Measurements from ENCODE around the gene FBXL13.

FBXL13 gene

DNA sequence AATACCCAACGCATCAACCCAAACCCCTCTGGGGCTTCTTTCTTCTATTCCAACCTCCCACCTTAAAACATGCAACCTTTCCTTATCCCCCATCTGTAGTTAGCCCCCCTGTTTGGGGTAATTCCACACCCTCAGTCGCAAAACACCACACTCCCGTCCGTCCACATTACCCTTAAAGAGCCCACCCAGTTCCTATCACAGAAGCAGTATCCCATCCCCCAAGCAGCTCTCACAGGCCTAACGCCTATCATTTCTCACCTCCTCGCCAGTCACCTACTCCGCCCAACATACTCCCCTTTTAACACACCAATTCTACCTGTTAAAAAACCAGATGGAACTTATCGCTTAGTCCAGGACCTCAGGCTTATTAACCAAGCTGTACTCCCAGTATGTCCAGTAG is 98.1 kb downstream of the FBXL13 start:
- Histone ChIP-seq H3K9ac (ENCODE audit: low read length) (no peak overlapping the region), H3K27me3 (ENCODE audit: insufficient read depth, low read length) (no peaks in the 10 kb centered on the region), H3K79me2 (ENCODE audit: insufficient read depth, low read length) (no peaks in the 10 kb centered on the region), H3K4me2 (ENCODE audit: low read length) (no peak overlapping the region), H3F3A (ENCODE audit: insufficient read depth, low read length) (no peaks in the 10 kb centered on the region), H4K20me1 (ENCODE audit: insufficient read depth, low read length) (no peaks in the 10 kb centered on the region), H3K4me3 (ENCODE audit: low read depth, low read length, poor library complexity, severe bottlenecking) (no peak overlapping the region), H2AFZ (ENCODE audit: low read length) (no peak overlapping the region), H3K36me3 (ENCODE audit: insufficient read depth, low read length) (no peaks in the 10 kb centered on the region), H3K4me1 (ENCODE audit: insufficient read depth, low read length, severe bottlenecking) (no peaks in the 10 kb centered on the region), H3K27ac (ENCODE audit: low read depth, low read length, poor library complexity, severe bottlenecking) (no peak overlapping the region), H3K9me3 (ENCODE audit: low read length) (no peaks in the 10 kb centered on the region), H3K9me2 (ENCODE audit: low read depth, low read length) (no peaks in the 10 kb centered on the region)
- TF ChIP-seq, protein P1, sequence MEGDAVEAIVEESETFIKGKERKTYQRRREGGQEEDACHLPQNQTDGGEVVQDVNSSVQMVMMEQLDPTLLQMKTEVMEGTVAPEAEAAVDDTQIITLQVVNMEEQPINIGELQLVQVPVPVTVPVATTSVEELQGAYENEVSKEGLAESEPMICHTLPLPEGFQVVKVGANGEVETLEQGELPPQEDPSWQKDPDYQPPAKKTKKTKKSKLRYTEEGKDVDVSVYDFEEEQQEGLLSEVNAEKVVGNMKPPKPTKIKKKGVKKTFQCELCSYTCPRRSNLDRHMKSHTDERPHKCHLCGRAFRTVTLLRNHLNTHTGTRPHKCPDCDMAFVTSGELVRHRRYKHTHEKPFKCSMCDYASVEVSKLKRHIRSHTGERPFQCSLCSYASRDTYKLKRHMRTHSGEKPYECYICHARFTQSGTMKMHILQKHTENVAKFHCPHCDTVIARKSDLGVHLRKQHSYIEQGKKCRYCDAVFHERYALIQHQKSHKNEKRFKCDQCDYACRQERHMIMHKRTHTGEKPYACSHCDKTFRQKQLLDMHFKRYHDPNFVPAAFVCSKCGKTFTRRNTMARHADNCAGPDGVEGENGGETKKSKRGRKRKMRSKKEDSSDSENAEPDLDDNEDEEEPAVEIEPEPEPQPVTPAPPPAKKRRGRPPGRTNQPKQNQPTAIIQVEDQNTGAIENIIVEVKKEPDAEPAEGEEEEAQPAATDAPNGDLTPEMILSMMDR (IDR thresholded peaks at IDR 0.05; ENCODE audit: low read length): no peak
- TF ChIP-seq EZH2 (IDR thresholded peaks at IDR 0.05; ENCODE audit: borderline replicate concordance, low read length): no peak

GRCh38 chr7:102975854-102976253 is 98.7 kb downstream of the FBXL13 start:
- H3F3A ChIP-seq (ENCODE audit: insufficient read depth, low read length): no peaks in the 10 kb centered on the region
- H3K36me3 ChIP-seq (ENCODE audit: insufficient read depth, low read length): no peaks in the 10 kb centered on the region
- TF ChIP-seq EZH2 (IDR thresholded peaks at IDR 0.05; ENCODE audit: borderline replicate concordance, low read length): no peak
- TF ChIP-seq, protein P1 (IDR thresholded peaks at IDR 0.05; ENCODE audit: low read length): no peak
- H3K9me2 ChIP-seq (ENCODE audit: low read depth, low read length): no peaks in the 10 kb centered on the region
- no peaks in the 10 kb centered on the region for H3K9me3 ChIP-seq (ENCODE audit: low read length)
- H3K4me3 ChIP-seq (ENCODE audit: low read depth, low read length, poor library complexity, severe bottlenecking): no peak overlapping the region
- no peaks in the 10 kb centered on the region for H3K27me3 ChIP-seq (ENCODE audit: insufficient read depth, low read length)
- H4K20me1 ChIP-seq (ENCODE audit: insufficient read depth, low read length): no peaks in the 10 kb centered on the region
- no peaks in the 10 kb centered on the region for H3K4me1 ChIP-seq (ENCODE audit: insufficient read depth, low read length, severe bottlenecking)
- no peak overlapping the region for H2AFZ ChIP-seq (ENCODE audit: low read length)
- H3K79me2 ChIP-seq (ENCODE audit: insufficient read depth, low read length): no peaks in the 10 kb centered on the region
- H3K27ac ChIP-seq (ENCODE audit: low read depth, low read length, poor library complexity, severe bottlenecking): no peak overlapping the region
- no peak overlapping the region for H3K4me2 ChIP-seq (ENCODE audit: low read length)
- no peak overlapping the region for H3K9ac ChIP-seq (ENCODE audit: low read length)

DNA sequence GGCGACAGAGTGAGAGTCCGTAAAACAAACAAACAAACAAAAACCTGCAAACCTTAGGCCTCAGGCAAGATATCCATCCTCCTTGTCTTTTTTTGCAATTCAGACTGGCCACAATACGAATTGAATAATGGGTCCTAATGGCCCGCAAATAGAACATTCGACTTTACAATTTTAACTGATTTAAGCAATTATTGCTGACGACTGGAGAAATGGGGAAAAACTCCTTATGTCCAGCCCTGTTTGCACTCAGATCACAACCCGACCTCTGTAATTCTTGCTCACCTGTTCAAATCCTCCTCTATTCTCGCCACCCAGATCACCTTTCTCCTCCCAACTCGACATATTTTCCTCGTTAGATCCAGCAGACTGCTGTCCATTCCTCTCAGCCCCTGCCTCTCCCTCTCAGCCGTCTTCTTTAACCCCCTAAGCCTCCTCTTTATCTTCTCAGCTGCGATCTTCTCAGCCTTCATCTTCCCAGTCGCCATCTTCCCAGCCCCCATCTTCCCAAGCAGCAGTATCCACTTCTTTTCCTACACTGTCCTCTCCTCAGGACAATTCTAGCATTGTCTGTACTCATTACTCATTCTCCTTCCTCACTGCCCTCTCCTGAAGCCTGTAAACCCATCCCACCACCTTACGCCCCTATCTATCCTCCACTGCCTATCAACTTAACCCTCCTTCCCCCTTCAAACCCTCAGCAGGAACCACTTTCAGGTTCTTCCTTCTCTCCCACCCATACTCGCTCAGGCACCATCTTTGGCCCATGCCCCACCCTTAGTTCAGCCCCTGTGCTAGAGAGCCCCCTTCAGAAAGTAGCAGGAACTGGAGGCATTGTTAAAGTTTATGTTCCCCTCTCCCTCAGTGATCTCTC is 100.0 kb downstream of the FBXL13 start:
- no peaks in the 10 kb centered on the region for H4K20me1 ChIP-seq (ENCODE audit: insufficient read depth, low read length)
- TF ChIP-seq, protein P1 (IDR thresholded peaks at IDR 0.05; ENCODE audit: low read length): peak; percentile 61
- TF ChIP-seq EZH2 (IDR thresholded peaks at IDR 0.05; ENCODE audit: borderline replicate concordance, low read length): no peak

More for the DNA sequence above, 100.0 kb downstream of the FBXL13 start:
- no peak overlapping the region for H3K4me3 ChIP-seq (ENCODE audit: low read depth, low read length, poor library complexity, severe bottlenecking)
- H3K36me3 ChIP-seq (ENCODE audit: insufficient read depth, low read length): no peaks in the 10 kb centered on the region
- H3F3A ChIP-seq (ENCODE audit: insufficient read depth, low read length): no peaks in the 10 kb centered on the region
- H3K79me2 ChIP-seq (ENCODE audit: insufficient read depth, low read length): no peaks in the 10 kb centered on the region
- H3K4me1 ChIP-seq (ENCODE audit: insufficient read depth, low read length, severe bottlenecking): no peaks in the 10 kb centered on the region
- H3K9ac ChIP-seq (ENCODE audit: low read length): no peak overlapping the region
- H3K4me2 ChIP-seq (ENCODE audit: low read length): no peak overlapping the region
- no peaks in the 10 kb centered on the region for H3K27me3 ChIP-seq (ENCODE audit: insufficient read depth, low read length)
- H3K9me3 ChIP-seq (ENCODE audit: low read length): no peaks in the 10 kb centered on the region
- H3K9me2 ChIP-seq (ENCODE audit: low read depth, low read length): no peaks in the 10 kb centered on the region
- H3K27ac ChIP-seq (ENCODE audit: low read depth, low read length, poor library complexity, severe bottlenecking): no peak overlapping the region
- no peak overlapping the region for H2AFZ ChIP-seq (ENCODE audit: low read length)
